PC-3 (cell line): Measurements from ENCODE around the gene DYNC1I1.

ENCODE experiments used
- EZH2 ChIP-seq: fragments of 300-600 bp; sonication (generic); IDR thresholded peaks from one replicate; pipeline ENCODE4 v1.6.1; 2017; ENCODE audit warnings: antibody characterized with exemption, mild to moderate bottlenecking, low read length; ENCODE audit not compliant: unreplicated experiment
- EZH2phosphoT487 ChIP-seq: fragments of 300-600 bp; sonication (generic); IDR thresholded peaks from 2 replicates; pipeline ENCODE4 v1.6.1; 2018; ENCODE audit warnings: mild to moderate bottlenecking, antibody characterized with exemption, low read length, borderline replicate concordance
- TF ChIP-seq, protein P1 (sequence below): fragments of 300-600 bp; sonication (generic); conservative IDR thresholded peaks from 2 replicates; pipeline ENCODE4 v1.5.1; 2017; ENCODE audit warnings: antibody characterized with exemption, low read depth, mild to moderate bottlenecking, low read length

- no peak for TF ChIP-seq EZH2
- TF ChIP-seq, protein P1, sequence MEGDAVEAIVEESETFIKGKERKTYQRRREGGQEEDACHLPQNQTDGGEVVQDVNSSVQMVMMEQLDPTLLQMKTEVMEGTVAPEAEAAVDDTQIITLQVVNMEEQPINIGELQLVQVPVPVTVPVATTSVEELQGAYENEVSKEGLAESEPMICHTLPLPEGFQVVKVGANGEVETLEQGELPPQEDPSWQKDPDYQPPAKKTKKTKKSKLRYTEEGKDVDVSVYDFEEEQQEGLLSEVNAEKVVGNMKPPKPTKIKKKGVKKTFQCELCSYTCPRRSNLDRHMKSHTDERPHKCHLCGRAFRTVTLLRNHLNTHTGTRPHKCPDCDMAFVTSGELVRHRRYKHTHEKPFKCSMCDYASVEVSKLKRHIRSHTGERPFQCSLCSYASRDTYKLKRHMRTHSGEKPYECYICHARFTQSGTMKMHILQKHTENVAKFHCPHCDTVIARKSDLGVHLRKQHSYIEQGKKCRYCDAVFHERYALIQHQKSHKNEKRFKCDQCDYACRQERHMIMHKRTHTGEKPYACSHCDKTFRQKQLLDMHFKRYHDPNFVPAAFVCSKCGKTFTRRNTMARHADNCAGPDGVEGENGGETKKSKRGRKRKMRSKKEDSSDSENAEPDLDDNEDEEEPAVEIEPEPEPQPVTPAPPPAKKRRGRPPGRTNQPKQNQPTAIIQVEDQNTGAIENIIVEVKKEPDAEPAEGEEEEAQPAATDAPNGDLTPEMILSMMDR = peak; percentile 60
- TF ChIP-seq EZH2phosphoT487 = no peak
Observed at GRCh38 chr7:95865716-95866371, 93.5 kb downstream of the DYNC1I1 start.
